KOPT-K1 (cell line): ENCODE measurements around the gene FAAP24.
A peak's percentile ranks its signal among the peaks of the same experiment; 100 is the strongest.
"Not testable (repeated sequence)": the region's sequence is repeated elsewhere in the genome, so short reads cannot be mapped to it uniquely, and the experiment has no call there.

Source experiments
- H3K27ac ChIP-seq: fragments of 200-600 bp; sonication (generic); 2 replicates; pipeline ENCODE4 v1.5.1; 2016; ENCODE audit warnings: antibody characterized with exemption, mild to moderate bottlenecking, low read depth, low read length; ENCODE audit not compliant: poor library complexity, severe bottlenecking
- H3K36me3 ChIP-seq: fragments of 200-600 bp; sonication (generic); 2 replicates; pipeline ENCODE4 v1.5.1; 2017; ENCODE audit warnings: antibody characterized with exemption, mild to moderate bottlenecking, low read length, moderate library complexity; ENCODE audit not compliant: insufficient read depth
- H3K9me3 ChIP-seq: fragments of 200-600 bp; sonication (generic); 2 replicates; pipeline ENCODE4 v1.5.1; 2017; ENCODE audit warnings: antibody characterized with exemption, low read length, mild to moderate bottlenecking; ENCODE audit not compliant: insufficient read depth, poor library complexity, severe bottlenecking

Gene FAAP24, protein sequence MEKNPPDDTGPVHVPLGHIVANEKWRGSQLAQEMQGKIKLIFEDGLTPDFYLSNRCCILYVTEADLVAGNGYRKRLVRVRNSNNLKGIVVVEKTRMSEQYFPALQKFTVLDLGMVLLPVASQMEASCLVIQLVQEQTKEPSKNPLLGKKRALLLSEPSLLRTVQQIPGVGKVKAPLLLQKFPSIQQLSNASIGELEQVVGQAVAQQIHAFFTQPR

DNA sequence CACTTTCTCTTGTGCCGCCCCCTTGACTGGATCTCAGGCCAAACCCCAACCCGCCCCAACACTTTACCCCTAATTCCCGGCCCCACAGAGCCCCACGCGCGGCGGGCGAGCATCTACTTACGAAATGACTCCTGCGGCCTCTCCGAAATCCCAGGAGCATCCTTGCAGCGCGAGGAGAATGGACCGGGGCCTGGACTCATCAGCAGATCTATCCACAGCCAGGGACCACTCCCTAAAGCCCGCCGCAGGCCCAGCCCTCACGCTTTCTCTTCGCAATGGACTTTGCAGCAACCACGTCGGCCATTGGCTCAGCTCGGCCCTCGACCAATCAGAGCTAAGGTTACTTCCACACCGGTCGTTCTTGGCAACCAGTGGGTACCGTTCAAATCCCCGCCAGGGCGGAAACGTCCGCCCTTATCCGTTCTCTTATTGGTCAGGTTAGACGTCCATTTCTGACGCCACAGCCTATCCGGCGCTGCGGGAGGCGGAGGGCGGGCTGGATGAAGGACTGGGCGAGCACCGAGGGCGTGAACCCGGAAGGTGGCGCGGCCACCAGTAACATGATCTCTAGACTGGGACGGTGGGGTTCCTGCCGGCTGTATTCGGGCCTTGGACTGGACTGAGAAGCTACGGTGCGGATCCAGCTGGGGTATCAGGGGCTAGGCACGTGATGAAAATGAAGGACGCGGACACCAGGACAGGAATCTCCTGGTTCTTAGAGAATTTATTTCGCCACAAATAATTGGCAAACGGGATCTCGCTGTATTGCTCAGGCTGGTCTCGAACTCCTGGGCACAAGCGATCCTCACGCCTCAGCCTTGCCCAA, at the start of gene FAAP24, which contains the start of gene CEP89:
Gene FAAP24, plus strand, starts transcription at position 528 of the 826 bp plus-strand sequence. CDS start 955 bp downstream, outside the sequence.
Gene CEP89, minus strand, starts transcription at position 244 of the 826 bp plus-strand sequence. Its CDS starts 84 bp downstream, at position 160.
- Histone ChIP-seq H3K36me3 (peaks cover 14% of the 10 kb centered on the region; the same call in 1 of the 2 replicates), H3K9me3 (no peaks in the 10 kb centered on the region), H3K27ac (peak within 1 kb of the TSS; percentile 70)

GRCh38 chr19:32924200-32924599, 47.8 kb upstream of the FAAP24 start:
- Histone ChIP-seq H3K36me3 (peaks cover 26% of the 10 kb centered on the region; the same call in 1 of the 2 replicates), H3K27ac (no peak overlapping the region), H3K9me3 (peaks cover 9% of the 10 kb centered on the region)

- H3K27ac ChIP-seq, result no peak overlapping the region
- peaks cover 35% of the 10 kb centered on the region for H3K36me3 ChIP-seq
- H3K9me3 ChIP-seq, result peaks cover 9% of the 10 kb centered on the region
These were observed 43.2 kb upstream of the FAAP24 start for GRCh38 chr19:32928806-32929205.

DNA sequence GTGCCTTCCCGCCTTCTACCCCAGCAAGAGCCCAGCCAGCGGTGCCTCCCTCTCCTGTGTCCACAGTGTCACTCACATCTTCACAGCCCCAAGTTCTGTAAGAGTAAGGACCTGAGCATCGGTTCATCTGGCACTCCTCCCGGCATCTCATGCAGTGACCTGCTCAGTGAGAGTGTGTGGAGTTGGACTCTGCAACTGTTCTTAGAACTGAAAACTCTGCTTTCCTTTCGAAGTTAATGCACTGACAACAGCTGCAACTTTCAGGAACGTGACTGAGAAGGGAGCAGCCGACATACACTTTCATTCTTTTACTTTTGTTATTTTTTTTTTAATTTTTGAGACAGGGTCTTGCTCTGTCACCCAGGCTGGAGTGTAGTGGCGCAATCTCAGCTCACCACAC, 41.5 kb upstream of the FAAP24 start:
- peaks cover 9% of the 10 kb centered on the region for H3K9me3 ChIP-seq
- H3K36me3 ChIP-seq, result peaks cover 30% of the 10 kb centered on the region
- H3K27ac ChIP-seq, result no peak overlapping the region

DNA sequence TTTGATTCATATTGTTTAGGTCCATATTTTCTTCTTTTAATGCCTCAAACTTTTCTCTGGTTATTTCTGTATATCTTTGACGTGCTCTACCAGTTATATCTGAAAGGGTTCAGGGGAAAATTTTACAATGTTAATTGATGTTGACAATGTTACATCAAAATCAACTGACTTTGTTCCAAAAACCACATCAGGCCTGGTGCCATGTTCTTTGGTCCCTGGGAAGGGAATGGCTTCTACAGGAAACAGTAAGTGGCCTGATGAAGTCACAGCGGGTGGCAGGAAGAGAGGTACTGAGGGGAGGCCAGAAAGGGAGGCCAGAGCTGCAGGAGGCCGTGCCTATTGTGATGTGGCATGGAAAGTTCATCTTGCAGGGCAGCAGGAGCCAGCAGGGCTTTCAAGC, 38.5 kb upstream of the FAAP24 start:
- Histone ChIP-seq H3K36me3 (peaks cover 20% of the 10 kb centered on the region), H3K9me3 (peaks cover 2% of the 10 kb centered on the region), H3K27ac (no peak overlapping the region)

- no peaks in the 10 kb centered on the region for H3K9me3 ChIP-seq
- peaks cover 5% of the 10 kb centered on the region for H3K36me3 ChIP-seq
- H3K27ac ChIP-seq, result no peak overlapping the region
These were observed 36.4 kb upstream of the FAAP24 start for GRCh38 chr19:32935629-32936028.

DNA sequence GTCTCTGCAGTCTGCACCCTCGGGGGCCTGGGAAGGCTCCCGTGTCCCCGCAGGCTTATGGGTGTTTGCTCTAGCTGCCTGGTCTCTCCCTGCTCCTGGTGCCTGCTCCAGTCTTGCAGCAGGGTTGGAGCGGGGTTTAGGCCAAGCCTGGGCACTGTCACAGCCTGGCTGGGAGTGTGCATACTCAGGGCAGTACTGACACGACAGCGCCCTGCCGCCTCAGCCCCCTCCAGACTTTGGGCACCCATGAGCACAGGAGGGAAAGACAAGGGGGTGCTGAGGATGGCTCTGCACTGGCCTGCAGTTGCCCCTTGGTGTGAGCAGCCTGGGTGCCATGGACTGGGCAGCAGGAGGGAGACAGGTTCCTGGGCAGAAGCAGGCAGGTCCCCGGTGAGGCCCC, 36.0 kb upstream of the FAAP24 start:
- Histone ChIP-seq H3K36me3 (peaks cover under 1% of the 10 kb centered on the region; the same call in 1 of the 2 replicates), H3K9me3 (no peaks in the 10 kb centered on the region), H3K27ac (no peak overlapping the region)

DNA sequence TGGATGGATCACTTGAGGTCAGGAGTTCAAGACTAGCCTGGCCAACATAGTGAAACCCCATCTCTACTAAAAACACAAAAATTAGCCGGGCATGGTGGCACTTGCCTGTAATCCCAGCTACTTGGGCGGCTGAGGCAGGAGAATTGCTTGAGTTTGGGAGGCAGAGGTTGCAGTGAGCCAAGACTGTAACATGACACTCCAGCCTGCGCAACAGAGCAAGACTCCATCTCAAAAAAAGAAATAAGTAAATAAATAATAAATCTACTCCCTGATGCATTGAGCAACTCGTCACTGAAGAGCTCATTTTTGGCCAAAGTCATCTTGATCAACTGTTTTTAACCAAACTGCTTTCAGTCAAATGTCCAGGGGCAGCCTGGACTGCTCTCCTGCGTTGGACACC, 30.8 kb upstream of the FAAP24 start:
- H3K9me3 ChIP-seq, H3K27ac ChIP-seq: not testable (repeated sequence)
- H3K36me3 ChIP-seq, result peaks cover 17% of the 10 kb centered on the region

DNA sequence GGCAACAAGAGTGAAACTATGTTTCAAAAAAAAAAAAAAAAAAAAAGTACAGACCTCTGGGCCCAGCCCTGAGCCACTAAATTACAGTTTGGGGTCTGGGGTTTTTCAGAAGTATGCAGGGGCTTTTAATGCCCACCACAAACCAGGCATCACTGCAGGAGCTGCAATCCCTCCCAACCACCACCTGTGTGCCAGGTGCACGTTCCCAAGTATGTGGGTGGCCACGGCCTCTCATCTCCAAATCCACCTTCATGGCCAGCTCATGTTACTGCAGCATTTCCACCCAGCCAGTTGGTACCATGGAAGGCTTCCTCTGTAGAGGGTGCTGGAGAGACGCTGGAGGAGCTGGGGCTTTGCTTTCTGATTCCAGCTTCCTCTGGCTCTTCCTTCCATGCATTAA, 26.8 kb upstream of the FAAP24 start:
- no peaks in the 10 kb centered on the region for H3K9me3 ChIP-seq
- H3K36me3 ChIP-seq, result peaks cover 33% of the 10 kb centered on the region

DNA sequence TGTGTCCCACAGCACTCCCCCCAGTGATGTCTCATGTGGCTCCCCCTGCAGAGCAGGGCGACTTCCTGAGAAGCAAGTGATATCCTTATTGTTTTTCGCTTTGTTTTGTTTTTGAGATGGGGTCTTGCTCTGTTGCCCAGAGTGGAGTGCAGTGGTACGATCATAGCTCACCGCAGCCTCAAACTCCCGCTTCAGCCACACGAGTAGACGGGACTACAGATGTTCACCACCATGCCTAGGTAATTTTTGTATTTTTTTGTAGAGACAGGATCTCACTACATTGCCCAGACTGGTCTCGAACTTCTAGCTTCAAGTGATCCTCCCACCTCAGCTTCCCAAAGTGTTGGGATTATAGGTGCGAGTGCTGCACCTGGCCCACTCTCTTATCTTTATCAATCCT, 5.3 kb upstream of the FAAP24 start:
- peaks cover 23% of the 10 kb centered on the region for H3K36me3 ChIP-seq
- no peak overlapping the region for H3K27ac ChIP-seq
- H3K9me3 ChIP-seq, result no peaks in the 10 kb centered on the region

More for the DNA sequence above, 26.8 kb upstream of the FAAP24 start:
- no peak overlapping the region for H3K27ac ChIP-seq

DNA sequence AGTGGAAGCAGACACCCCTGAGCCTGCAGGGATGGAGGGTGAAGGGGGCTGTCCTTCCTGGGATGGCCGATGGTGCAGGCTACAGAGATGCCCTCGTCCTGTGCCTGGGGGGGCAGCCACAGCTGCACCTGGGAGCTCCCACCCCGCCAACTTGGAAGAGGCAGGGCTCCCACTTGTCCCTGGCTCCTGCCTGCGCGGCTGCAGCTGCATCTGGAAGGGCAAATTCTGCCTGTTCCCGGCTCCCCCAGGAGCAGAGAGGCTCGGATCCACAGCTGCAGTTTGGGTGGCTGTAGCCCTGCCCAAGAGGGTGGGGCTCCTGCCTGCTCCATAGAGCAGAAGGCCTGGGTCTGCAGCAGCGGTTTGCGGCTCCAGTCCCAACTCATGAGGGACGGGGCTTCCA, 2.5 kb upstream of the FAAP24 start:
- H3K36me3 ChIP-seq, result peaks cover 14% of the 10 kb centered on the region
- no peak overlapping the region for H3K27ac ChIP-seq
- no peaks in the 10 kb centered on the region for H3K9me3 ChIP-seq

- H3K36me3 ChIP-seq, result peaks cover 8% of the 10 kb centered on the region; the same call in 1 of the 2 replicates
- H3K9me3 ChIP-seq, result no peaks in the 10 kb centered on the region
- H3K27ac ChIP-seq, result peak overlapping the region; percentile 41
These were observed 938 bp upstream of the FAAP24 start for GRCh38 chr19:32971012-32971595.

- H3K9me3 ChIP-seq, result no peaks in the 10 kb centered on the region
- peaks cover 14% of the 10 kb centered on the region for H3K36me3 ChIP-seq
- H3K27ac ChIP-seq, result no peak overlapping the region
These were observed 4.3 kb downstream of the FAAP24 start for GRCh38 chr19:32976223-32976805.

- H3K9me3 ChIP-seq, result no peaks in the 10 kb centered on the region
- H3K36me3 ChIP-seq, result peaks cover 14% of the 10 kb centered on the region
- no peak overlapping the region for H3K27ac ChIP-seq
These were observed 5.2 kb downstream of the FAAP24 start for GRCh38 chr19:32977280-32977679.

- H3K36me3 ChIP-seq, result peaks cover 14% of the 10 kb centered on the region
- H3K27ac ChIP-seq, H3K9me3 ChIP-seq: not testable (repeated sequence)
These were observed 5.8 kb downstream of the FAAP24 start for GRCh38 chr19:32977813-32978212.
